ENCODE results near the gene DYNLL1.

DYNLL1 gene

GRCh38 chr12:120457133-120457532, 38.8 kb upstream of the DYNLL1 start:
- no peaks in the 10 kb centered on the region for H3K9me3 ChIP-seq (ENCODE audit: insufficient read depth, low read length)
- H3K36me3 ChIP-seq (ENCODE audit: insufficient read depth, insufficient read length, low read length): peaks cover 91% of the 10 kb centered on the region
- no peak for DNase-seq (ENCODE audit: low read depth, low spot score)
- H3K4me1 ChIP-seq (ENCODE audit: insufficient read depth, insufficient read length): no peaks in the 10 kb centered on the region
- TF ChIP-seq SUZ12 (IDR thresholded peaks at IDR 0.05; ENCODE audit: extremely low read depth, insufficient read depth, insufficient read length): no peak
- TF ChIP-seq ZNF274 (IDR thresholded peaks at IDR 0.05; ENCODE audit: low read depth, low read length): no peak
- no peak for TF ChIP-seq YY1 (IDR thresholded peaks at IDR 0.05; ENCODE audit: insufficient read depth, insufficient read length)
- no peak overlapping the region for H3K9ac ChIP-seq (ENCODE audit: insufficient read length, low read depth)
- H3K27me3 ChIP-seq (ENCODE audit: insufficient read depth, insufficient read length): no peaks in the 10 kb centered on the region
- no peak overlapping the region for H3K4me3 ChIP-seq (ENCODE audit: insufficient read length, low read depth)

GRCh38 chr12:120460157-120460556, 35.8 kb upstream of the DYNLL1 start:
- no peak overlapping the region for H3K4me3 ChIP-seq (ENCODE audit: insufficient read length, low read depth)
- H3K9ac ChIP-seq (ENCODE audit: insufficient read length, low read depth): no peak overlapping the region
- no peaks in the 10 kb centered on the region for H3K9me3 ChIP-seq (ENCODE audit: insufficient read depth, low read length)
- H3K27me3 ChIP-seq (ENCODE audit: insufficient read depth, insufficient read length): no peaks in the 10 kb centered on the region
- H3K36me3 ChIP-seq (ENCODE audit: insufficient read depth, insufficient read length, low read length): peaks cover 92% of the 10 kb centered on the region
- no peak for DNase-seq (ENCODE audit: low read depth, low spot score)
- no peaks in the 10 kb centered on the region for H3K4me1 ChIP-seq (ENCODE audit: insufficient read depth, insufficient read length)
- TF ChIP-seq YY1 (IDR thresholded peaks at IDR 0.05; ENCODE audit: insufficient read depth, insufficient read length): no peak
- TF ChIP-seq ZNF274 (IDR thresholded peaks at IDR 0.05; ENCODE audit: low read depth, low read length): no peak
- TF ChIP-seq SUZ12 (IDR thresholded peaks at IDR 0.05; ENCODE audit: extremely low read depth, insufficient read depth, insufficient read length): no peak

DNA sequence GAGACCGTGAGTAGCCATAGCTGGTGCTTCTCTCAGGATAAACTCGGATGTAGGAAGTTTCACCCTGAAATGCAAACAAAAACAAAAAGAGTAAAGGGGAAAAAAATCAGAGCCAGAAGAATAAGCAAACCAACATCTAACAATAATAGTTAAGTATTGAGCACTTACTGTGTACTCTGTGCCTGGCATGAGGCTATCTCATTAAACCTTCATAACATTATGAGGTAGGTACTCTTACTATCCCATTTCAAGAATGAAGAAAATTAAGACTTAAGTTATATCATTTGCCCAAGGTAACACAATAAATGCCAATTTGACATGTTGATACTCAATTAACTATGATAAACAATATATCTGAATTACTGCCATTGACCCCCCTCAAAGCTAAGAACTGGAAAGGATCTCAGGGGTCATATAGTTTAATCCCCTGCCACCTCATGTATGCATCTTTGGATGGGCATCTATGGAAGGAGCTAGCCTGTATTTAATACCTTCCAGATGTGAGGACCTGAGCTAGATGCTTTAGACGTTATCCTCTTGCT, 33.7 kb upstream of the DYNLL1 start:
- no peak for DNase-seq (ENCODE audit: low read depth, low spot score)
- Histone ChIP-seq H3K27me3 (ENCODE audit: insufficient read depth, insufficient read length) (no peaks in the 10 kb centered on the region), H3K4me3 (ENCODE audit: insufficient read length, low read depth) (no peak overlapping the region), H3K9ac (ENCODE audit: insufficient read length, low read depth) (no peak overlapping the region), H3K4me1 (ENCODE audit: insufficient read depth, insufficient read length) (peaks cover 4% of the 10 kb centered on the region), H3K9me3 (ENCODE audit: insufficient read depth, low read length) (no peaks in the 10 kb centered on the region), H3K36me3 (ENCODE audit: insufficient read depth, insufficient read length, low read length) (peaks cover 94% of the 10 kb centered on the region)
- TF ChIP-seq ZNF274 (IDR thresholded peaks at IDR 0.05; ENCODE audit: low read depth, low read length): no peak
- TF ChIP-seq SUZ12 (IDR thresholded peaks at IDR 0.05; ENCODE audit: extremely low read depth, insufficient read depth, insufficient read length): no peak
- no peak for TF ChIP-seq YY1 (IDR thresholded peaks at IDR 0.05; ENCODE audit: insufficient read depth, insufficient read length)

DNA sequence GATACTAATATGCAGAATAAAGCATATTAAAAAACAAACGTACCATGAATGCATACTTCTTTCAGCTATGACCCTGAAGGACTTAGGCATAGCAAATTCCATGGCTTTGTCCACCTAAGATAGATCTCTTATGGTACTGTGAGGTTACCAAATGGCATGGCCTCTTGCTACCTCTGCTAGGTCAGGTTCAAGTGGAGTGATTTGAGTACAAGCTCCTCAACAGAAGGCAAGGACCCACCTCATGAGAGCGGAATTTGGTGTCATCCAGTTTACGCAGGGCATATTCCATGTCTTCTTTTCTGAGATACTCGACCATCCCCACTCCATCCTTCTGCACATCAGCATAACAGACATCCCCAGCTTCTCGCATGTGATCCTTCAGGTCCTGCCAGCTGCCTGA, 32.2 kb upstream of the DYNLL1 start:
- Histone ChIP-seq H3K9ac (ENCODE audit: insufficient read length, low read depth) (no peak overlapping the region), H3K27me3 (ENCODE audit: insufficient read depth, insufficient read length) (no peaks in the 10 kb centered on the region), H3K4me1 (ENCODE audit: insufficient read depth, insufficient read length) (peaks cover 5% of the 10 kb centered on the region), H3K4me3 (ENCODE audit: insufficient read length, low read depth) (no peak overlapping the region), H3K9me3 (ENCODE audit: insufficient read depth, low read length) (no peaks in the 10 kb centered on the region), H3K36me3 (ENCODE audit: insufficient read depth, insufficient read length, low read length) (peaks cover 92% of the 10 kb centered on the region)
- TF ChIP-seq SUZ12 (IDR thresholded peaks at IDR 0.05; ENCODE audit: extremely low read depth, insufficient read depth, insufficient read length): no peak
- TF ChIP-seq ZNF274 (IDR thresholded peaks at IDR 0.05; ENCODE audit: low read depth, low read length): no peak
- TF ChIP-seq YY1 (IDR thresholded peaks at IDR 0.05; ENCODE audit: insufficient read depth, insufficient read length): no peak
- no peak for DNase-seq (ENCODE audit: low read depth, low spot score)

- H3K4me1 ChIP-seq (ENCODE audit: insufficient read depth, insufficient read length): peaks cover 5% of the 10 kb centered on the region
- peaks cover 75% of the 10 kb centered on the region for H3K36me3 ChIP-seq (ENCODE audit: insufficient read depth, insufficient read length, low read length)
Measured at GRCh38 chr12:120465756-120466155, 30.2 kb upstream of the DYNLL1 start.

DNA sequence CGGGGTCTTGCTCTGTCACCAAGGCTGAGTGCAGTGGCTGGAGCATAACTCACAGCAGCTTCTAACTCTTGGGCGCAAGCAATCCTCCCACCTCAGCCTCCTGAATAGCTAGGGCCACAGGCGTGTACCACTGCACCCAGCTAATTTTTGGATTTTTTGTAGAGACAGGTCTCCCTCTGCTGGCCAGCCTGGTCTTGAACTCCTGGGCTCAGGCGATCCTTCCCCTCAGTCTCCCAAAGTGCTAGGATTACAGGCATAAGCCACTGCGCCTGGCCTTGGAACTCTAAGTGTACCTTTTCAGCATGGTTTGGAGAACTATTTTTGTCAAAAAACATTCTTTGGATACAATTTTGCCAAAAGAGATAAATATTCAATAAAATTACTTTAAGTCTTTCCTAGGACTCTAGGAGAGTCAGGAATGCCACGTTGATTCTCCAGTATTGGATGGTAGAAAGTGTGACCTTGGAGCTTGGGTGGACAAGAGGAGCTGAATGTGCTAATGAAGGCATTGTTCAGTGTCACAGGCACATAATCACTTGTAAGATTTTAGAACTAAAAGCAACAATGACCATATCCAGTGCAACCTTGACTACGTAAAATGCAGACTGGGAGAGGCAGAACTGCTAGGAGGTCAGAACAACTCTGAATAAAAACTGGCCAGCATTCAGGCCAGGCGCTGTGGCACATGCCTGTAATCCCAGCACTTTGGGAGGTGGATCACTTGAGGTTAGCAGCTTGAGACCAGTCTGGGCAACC, 29.2 kb upstream of the DYNLL1 start:
- Histone ChIP-seq H3K4me3 (ENCODE audit: insufficient read length, low read depth) (no peak overlapping the region), H3K27me3 (ENCODE audit: insufficient read depth, insufficient read length) (no peaks in the 10 kb centered on the region), H3K4me1 (ENCODE audit: insufficient read depth, insufficient read length) (peaks cover 5% of the 10 kb centered on the region), H3K9me3 (ENCODE audit: insufficient read depth, low read length) (no peaks in the 10 kb centered on the region), H3K9ac (ENCODE audit: insufficient read length, low read depth) (peak overlapping the region; percentile 3), H3K36me3 (ENCODE audit: insufficient read depth, insufficient read length, low read length) (peaks cover 66% of the 10 kb centered on the region)
- no peak for DNase-seq (ENCODE audit: low read depth, low spot score)
- TF ChIP-seq YY1 (IDR thresholded peaks at IDR 0.05; ENCODE audit: insufficient read depth, insufficient read length) (no peak), ZNF274 (IDR thresholded peaks at IDR 0.05; ENCODE audit: low read depth, low read length) (no peak), SUZ12 (IDR thresholded peaks at IDR 0.05; ENCODE audit: extremely low read depth, insufficient read depth, insufficient read length) (no peak)

More at GRCh38 chr12:120465756-120466155, 30.2 kb upstream of the DYNLL1 start:
- H3K9me3 ChIP-seq (ENCODE audit: insufficient read depth, low read length): no peaks in the 10 kb centered on the region
- no peak overlapping the region for H3K9ac ChIP-seq (ENCODE audit: insufficient read length, low read depth)
- no peaks in the 10 kb centered on the region for H3K27me3 ChIP-seq (ENCODE audit: insufficient read depth, insufficient read length)
- TF ChIP-seq YY1 (IDR thresholded peaks at IDR 0.05; ENCODE audit: insufficient read depth, insufficient read length) (no peak), ZNF274 (IDR thresholded peaks at IDR 0.05; ENCODE audit: low read depth, low read length) (no peak), SUZ12 (IDR thresholded peaks at IDR 0.05; ENCODE audit: extremely low read depth, insufficient read depth, insufficient read length) (no peak)
- H3K4me3 ChIP-seq (ENCODE audit: insufficient read length, low read depth): no peak overlapping the region
- no peak for DNase-seq (ENCODE audit: low read depth, low spot score)

DNA sequence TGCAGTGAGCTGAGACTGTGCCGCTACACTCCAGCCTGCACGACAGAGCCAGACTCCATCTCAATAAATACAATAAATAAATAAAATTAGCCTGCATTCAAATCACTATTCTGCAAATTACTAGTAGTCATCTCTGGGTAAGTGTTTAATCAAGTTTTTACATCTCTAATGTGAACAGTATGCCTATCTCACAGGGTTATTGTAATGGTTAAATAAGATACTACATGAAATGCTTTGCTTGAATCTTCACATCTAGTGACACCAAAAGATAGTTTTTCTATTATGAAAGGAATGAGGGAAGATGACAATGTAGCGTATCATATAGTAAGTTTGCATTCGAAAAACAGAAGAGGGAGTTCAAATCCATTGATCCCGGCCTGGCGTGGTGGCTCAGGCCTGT, 28.5 kb upstream of the DYNLL1 start:
- Histone ChIP-seq H3K9ac (ENCODE audit: insufficient read length, low read depth) (peak overlapping the region; percentile 100), H3K4me3 (ENCODE audit: insufficient read length, low read depth) (no peak overlapping the region), H3K36me3 (ENCODE audit: insufficient read depth, insufficient read length, low read length) (peaks cover 59% of the 10 kb centered on the region), H3K4me1 (ENCODE audit: insufficient read depth, insufficient read length) (peaks cover 5% of the 10 kb centered on the region), H3K9me3 (ENCODE audit: insufficient read depth, low read length) (no peaks in the 10 kb centered on the region), H3K27me3 (ENCODE audit: insufficient read depth, insufficient read length) (no peaks in the 10 kb centered on the region)
- DNase-seq (ENCODE audit: low read depth, low spot score): no peak
- TF ChIP-seq SUZ12 (IDR thresholded peaks at IDR 0.05; ENCODE audit: extremely low read depth, insufficient read depth, insufficient read length) (no peak), YY1 (IDR thresholded peaks at IDR 0.05; ENCODE audit: insufficient read depth, insufficient read length) (no peak), ZNF274 (IDR thresholded peaks at IDR 0.05; ENCODE audit: low read depth, low read length) (no peak)
